GM23248 (cell line): ENCODE results near the gene TMEM171.

Source experiments
- EZH2 ChIP-seq: fragments of 200-600 bp; sonication (generic); IDR thresholded peaks from 2 replicates; pipeline ENCODE4 v1.6.1; 2018; ENCODE audit warnings: antibody characterized with exemption, mild to moderate bottlenecking; ENCODE audit not compliant: insufficient read depth, poor library complexity, severe bottlenecking
- EZH2phosphoT487 ChIP-seq: fragments of 200-600 bp; sonication (generic); IDR thresholded peaks from 2 replicates; pipeline ENCODE4 v1.6.1; 2018; ENCODE audit warnings: antibody characterized with exemption, moderate library complexity, mild to moderate bottlenecking, low read depth; ENCODE audit not compliant: insufficient read depth

- TF ChIP-seq EZH2phosphoT487 (no peak), EZH2 (no peak)
Measured at GRCh38 chr5:73157414-73158303, 37.3 kb downstream of the TMEM171 start.
